Lower leg skin (tissue), 4 donors: Measurements from ENCODE around the gene VSIG10L. TPM values are rescaled to one million over a fixed set of nuclear protein-coding genes. Genes with fewer than 3 reads are reported as not detected.

ENCODE experiments used
- DNase-seq, 2 donors: peaks; one replicate each; pipeline ENCODE4 v3.0.0-alpha.2; 2019; ENCODE audit warnings: low spot score in 2 of 2
- H3K4me3 ChIP-seq: fragments of 200-600 bp; sonication (generic); 2 replicates; pipeline ENCODE4 v1.5.1; 2017; ENCODE audit warnings: mild to moderate bottlenecking, low read depth; ENCODE audit not compliant: poor library complexity, severe bottlenecking
- POLR2A ChIP-seq, 2 donors: fragments of 450-650 bp; IDR thresholded peaks; one replicate each; pipeline ENCODE4 v1.6.1; 2016 to 2017; ENCODE audit warnings: antibody characterized with exemption in 2 of 2, mild to moderate bottlenecking in 1 of 2, moderate library complexity in 1 of 2
- WGBS, 2 donors: methylation state at CpG; one replicate each; pipeline ENCODE4 v1.1.5; 2018; 5-methylcytosine and 5-hydroxymethylcytosine counted together
- intact Hi-C: fragments of 100-400 bp; cut with DNase I; formaldehyde crosslinking; loops from one replicate; pipeline ENCODE4 v1.15.0; 2023; ENCODE audit warnings: low total_unique reads
- total RNA-seq, 4 donors: library from RNA; depleted of rRNA; stranded (reverse); fragments of >200 nt; gene quantifications; one replicate each; pipeline ENCODE4 v1.1.0, GENCODE V29; 2016
- TF ChIP-seq, protein P1 (sequence below), 3 donors: fragments of 450-650 bp; IDR thresholded peaks; one replicate each; pipeline ENCODE4 v1.5.1; 2016; ENCODE audit warnings: antibody characterized with exemption in 3 of 3, mild to moderate bottlenecking in 3 of 3, moderate library complexity in 2 of 3

VSIG10L gene
- total RNA-seq, 4 donors from 2014 or later: 31.0 to 42.9 (median 39.5) TPM

DNA sequence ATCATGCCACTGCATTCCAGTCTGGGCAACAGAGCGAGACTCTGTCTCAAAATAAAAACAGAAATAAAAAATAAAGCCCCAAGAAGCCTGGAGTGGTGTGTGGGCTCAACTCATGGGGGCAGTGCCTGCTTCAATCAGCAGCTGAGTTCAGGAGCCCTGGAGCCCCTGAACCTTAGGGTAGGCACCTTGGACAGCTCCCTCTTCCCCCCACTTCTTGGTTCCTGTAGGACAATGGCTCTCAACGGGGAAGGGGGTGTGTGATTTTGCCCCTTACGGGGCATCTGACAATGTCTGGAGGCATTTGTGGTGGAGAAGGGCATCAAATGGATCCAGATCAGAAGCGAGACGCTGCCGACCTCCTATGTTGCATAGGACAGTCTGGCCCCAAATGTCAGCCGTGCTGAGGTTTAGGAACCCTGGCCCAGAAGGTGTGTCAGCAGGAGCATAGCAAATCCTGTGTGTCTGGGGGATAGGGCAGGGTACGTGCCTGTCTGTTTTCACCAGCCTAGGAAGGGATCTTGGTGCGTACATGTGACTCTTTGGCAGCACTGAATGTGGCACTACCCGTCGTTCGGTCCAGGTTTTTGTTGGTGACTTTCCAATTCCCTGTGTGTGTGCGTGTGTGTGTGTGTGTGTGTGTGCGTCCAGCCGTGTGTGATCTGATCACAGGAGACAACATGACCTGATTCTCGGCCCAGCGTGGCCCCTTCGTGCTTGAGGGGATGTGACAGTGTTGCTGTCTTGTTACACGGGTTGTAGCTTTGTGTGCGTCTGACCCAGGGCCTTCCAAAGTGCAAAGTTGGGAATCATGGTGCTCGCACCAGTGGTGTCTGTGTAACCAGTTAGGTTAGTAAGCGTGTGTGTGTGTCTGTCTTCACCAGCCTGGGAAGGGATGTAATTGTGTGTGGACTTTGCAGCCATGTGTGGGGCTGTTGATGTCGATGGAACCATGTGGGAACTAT lies 23.0 kb downstream of the VSIG10L start:
- WGBS, 2 donors: 67 to 75% methylated on average over 22 to 23 of the region's 23 CpGs

DNA sequence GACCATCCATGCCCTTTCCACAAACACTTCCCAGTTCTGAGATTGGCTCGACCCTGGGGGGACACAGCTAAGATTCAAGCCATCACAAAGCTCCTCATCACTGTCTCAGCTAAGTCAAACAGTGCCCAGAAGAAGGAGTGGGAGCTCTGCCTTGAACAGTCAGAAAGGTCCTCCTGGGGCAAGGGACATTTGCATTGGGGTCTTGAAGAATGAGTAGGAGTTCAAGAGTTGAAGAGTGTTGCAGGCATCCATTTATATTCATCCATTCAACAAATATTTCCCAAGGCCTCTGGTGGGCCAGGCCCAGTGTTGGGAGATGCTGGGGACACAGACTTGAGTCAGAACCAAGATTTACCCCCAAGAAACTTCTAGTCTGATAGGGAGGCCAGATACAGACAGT lies 24.0 kb downstream of the VSIG10L start:
- no peak for DNase-seq
- intact Hi-C loops: no loop called here
- TF ChIP-seq, protein P1, sequence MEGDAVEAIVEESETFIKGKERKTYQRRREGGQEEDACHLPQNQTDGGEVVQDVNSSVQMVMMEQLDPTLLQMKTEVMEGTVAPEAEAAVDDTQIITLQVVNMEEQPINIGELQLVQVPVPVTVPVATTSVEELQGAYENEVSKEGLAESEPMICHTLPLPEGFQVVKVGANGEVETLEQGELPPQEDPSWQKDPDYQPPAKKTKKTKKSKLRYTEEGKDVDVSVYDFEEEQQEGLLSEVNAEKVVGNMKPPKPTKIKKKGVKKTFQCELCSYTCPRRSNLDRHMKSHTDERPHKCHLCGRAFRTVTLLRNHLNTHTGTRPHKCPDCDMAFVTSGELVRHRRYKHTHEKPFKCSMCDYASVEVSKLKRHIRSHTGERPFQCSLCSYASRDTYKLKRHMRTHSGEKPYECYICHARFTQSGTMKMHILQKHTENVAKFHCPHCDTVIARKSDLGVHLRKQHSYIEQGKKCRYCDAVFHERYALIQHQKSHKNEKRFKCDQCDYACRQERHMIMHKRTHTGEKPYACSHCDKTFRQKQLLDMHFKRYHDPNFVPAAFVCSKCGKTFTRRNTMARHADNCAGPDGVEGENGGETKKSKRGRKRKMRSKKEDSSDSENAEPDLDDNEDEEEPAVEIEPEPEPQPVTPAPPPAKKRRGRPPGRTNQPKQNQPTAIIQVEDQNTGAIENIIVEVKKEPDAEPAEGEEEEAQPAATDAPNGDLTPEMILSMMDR (IDR thresholded peaks at IDR 0.05): no peak
- TF ChIP-seq POLR2A (IDR thresholded peaks at IDR 0.05): no peak
- 71% methylated on average over 1 of the region's 1 CpG for WGBS, 2 donors
- H3K4me3 ChIP-seq: no peak overlapping the region

More for the DNA sequence above, 23.0 kb downstream of the VSIG10L start:
- intact Hi-C loops: no loop called here
- no peak for DNase-seq
- TF ChIP-seq, protein P1 (IDR thresholded peaks at IDR 0.05): no peak
- TF ChIP-seq POLR2A (IDR thresholded peaks at IDR 0.05): no peak
- H3K4me3 ChIP-seq: no peak overlapping the region

DNA sequence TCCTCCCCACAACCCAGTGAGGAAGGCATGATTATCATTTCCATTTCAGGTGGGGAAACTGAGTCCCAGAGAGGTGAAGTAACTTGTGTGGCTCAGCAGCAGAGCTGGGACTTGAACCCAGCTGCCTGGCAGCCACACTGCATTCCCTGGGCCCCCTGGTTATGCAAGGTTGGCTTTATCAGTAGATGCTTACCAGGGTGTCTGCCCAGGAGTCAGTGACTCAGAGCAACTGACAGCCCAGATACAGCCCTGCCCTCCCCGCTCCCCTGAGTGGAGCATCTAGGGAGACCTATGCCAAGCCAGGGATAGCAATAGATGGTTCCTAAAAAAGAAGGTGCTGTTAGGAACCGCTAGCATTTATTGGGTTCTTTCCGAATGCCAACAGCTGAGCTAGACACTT lies 24.6 kb downstream of the VSIG10L start:
- H3K4me3 ChIP-seq: no peak overlapping the region
- no peak for TF ChIP-seq POLR2A (IDR thresholded peaks at IDR 0.05)
- TF ChIP-seq, protein P1 (IDR thresholded peaks at IDR 0.05): no peak
- DNase-seq: no peak
- WGBS, 2 donors: 69 to 86% methylated on average over 3 of the region's 3 CpGs
- intact Hi-C loops: no loop called here

DNA sequence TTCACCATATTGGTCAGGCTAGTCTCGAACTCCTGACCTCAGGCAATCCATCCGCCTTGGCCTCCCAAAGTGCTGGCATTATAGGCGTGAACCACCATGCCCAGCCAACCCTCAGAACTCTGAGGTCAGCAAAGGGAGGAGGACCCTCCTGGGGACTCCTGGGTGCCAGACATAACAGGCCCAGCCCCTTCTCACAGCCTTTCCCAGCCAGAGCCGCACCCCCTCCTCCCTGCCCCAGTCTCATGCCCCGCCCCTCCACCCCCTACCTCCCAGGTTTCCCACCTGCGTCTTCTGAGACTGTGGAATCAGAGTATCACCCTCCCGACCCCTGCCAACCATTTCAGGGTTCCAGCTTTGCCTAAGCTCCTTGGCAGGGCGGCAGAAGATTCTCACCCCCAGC lies 25.3 kb downstream of the VSIG10L start:
- H3K4me3 ChIP-seq: no peak overlapping the region
- no peak for TF ChIP-seq POLR2A (IDR thresholded peaks at IDR 0.05)
- TF ChIP-seq, protein P1 (IDR thresholded peaks at IDR 0.05): no peak
- intact Hi-C loops: no loop called here
- WGBS, 2 donors: 62 to 76% methylated on average over 8 of the region's 8 CpGs
- no peak for DNase-seq

DNA sequence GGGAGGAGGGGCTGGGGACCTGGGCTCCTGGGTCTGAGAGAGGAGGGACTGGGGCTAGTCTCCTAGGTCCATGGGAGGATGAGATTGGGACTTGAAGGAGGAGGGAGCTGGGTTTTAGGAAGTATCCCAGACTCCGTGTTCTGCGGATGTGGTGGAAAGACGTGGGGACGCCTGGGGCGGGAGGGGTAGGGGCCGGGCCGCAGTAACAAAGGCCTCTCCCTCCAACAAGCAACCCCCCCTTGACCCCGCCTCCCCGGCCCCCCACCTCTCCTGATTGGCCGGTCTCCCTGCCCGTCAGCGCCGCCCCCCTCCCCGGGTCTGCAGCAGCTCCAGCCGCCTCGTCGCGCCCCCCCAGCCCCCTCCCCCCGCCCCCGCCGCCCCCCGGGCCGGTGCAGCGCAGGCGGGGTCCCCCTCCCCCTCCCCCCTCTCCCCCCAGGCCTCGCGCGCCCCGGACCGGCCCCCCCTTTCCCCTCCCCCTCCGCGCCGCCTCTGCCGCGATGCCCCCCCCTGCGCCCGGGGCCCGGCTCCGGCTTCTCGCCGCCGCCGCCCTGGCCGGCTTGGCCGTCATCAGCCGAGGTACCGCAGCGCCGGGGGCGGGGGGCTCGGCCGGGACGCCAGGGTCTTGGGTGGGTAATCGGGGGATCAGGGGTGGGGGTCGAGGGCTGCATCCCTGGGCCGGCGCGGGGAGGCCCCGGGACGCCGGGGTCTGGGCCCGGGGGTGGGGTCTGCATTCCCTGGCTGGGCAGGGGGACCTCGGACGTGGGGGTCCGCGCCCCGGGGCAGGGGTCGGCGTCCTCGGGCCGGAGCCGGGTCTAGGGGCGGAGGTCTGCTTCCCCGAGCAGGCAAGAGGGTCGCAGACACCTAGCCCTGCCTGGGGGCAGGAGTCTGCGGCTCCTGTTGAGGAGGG lies 30.3 kb downstream of the VSIG10L start, which contains the start of gene IGLON5:
IGLON5 (plus strand) TSS at position 294 of the 907 bp plus-strand sequence; CDS start at position 498, 204 bp downstream.
- no peak for DNase-seq
- H3K4me3 ChIP-seq: no peak within 1 kb of the TSS
- WGBS, 2 donors: 5 to 13% methylated on average over 4 to 9 of the region's 76 CpGs
- intact Hi-C loops: no loop called here
- TF ChIP-seq, protein P1 (IDR thresholded peaks at IDR 0.05): no peak
- no peak for TF ChIP-seq POLR2A (IDR thresholded peaks at IDR 0.05)
